ENCODE measurements around the gene GALNT9. TPM values are rescaled to one million over a fixed set of nuclear protein-coding genes. Genes with fewer than 3 reads are reported as not detected.
"Not testable (repeated sequence)": the region's sequence is repeated elsewhere in the genome, so short reads cannot be mapped to it uniquely, and the experiment has no call there.

The GALNT9 gene
- total and polyA plus RNA-seq, 5 donors from 2014 or later, result 0.37 to 0.69 (median 0.64) TPM; not detected in 2

DNA sequence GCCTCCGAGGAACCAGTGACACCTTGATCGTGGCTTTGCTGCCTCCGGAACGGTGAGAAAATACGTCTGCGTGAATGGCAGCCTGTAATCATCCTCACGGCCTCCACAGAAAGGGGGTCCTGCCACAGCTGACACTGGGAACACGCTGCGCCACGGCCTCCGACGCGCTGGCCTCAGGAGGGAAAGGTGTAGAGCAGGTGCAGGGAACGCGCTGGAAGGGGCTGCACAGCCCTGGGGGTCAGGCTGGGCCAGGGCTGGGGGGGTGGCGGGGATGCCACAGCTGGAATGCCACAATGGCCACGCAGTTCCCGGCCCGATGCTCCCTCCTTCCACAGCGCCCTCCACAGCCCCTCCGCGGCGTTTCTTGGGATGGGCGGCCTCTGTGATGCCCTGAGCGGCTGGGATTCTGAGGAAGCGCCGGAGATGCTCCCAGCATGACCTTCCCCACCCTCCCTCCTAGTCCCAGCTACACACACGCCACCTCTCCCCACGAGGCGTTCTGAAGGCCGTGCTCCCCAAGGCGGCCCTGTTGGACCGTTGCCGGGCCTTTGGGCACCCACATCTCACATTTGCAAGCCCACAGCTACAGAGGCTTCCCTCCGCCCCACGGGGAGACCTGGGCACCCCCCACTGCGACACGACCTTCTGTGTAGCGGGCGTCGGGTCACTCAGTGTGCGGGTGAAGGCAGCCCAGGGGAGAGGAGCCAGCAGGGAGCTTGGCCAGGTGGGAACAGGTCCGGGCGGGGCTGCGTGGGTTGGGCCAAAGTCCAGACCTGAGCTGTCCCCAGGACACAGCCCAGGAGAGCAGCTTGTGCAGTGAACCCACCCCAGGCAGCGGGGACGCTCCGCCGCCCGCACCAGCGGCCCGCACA lies 31.8 kb upstream of the GALNT9 start:
- DNase-seq, result no peak
- H3K4me3 ChIP-seq (ENCODE audit: low read depth, low read length), result no peak overlapping the region

DNA sequence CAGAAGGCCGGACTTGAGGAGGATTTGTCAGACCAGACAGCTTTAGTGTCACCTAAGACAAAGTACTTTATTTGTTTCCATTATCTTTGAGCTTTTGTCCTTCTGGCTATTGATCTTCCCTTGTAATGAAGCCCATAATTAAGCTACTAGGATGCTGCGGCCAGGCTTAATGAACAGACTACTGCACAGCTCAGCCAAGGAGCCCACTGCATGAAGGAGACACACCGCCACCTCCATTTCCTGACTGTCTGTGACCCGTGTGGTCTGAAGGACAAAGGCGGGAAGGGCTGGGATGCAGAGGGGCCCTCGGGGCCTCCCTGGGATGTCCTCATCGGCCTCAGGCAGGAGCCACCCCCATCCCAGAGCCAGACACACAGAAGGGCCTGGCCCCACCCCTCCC lies 31.0 kb upstream of the GALNT9 start:
- no peaks in the 10 kb centered on the region for H3K4me1 ChIP-seq (ENCODE audit: control insufficient read depth, insufficient read depth, low read length, poor library complexity, severe bottlenecking)
- peaks cover 0 to 3% (median 0%) of the 10 kb centered on the region in 7 donors for H3K9me3 Mint-ChIP-seq
- no peaks in the 10 kb centered on the region for H3K36me3 ChIP-seq (ENCODE audit: control insufficient read depth, insufficient read depth, low read length)
- no peak for DNase-seq
- H3K27me3 ChIP-seq (ENCODE audit: control insufficient read depth, insufficient read depth, low read length), result no peaks in the 10 kb centered on the region
- no peaks in the 10 kb centered on the region for H3K4me1 Mint-ChIP-seq
- no peak overlapping the region for H3K4me3 ChIP-seq (ENCODE audit: low read depth, low read length)
- ATAC-seq (ENCODE audit: low read depth in 2 of 2), result no peak
- peaks cover 0 to 5% of the 10 kb centered on the region in 2 experiments for H3K9me3 ChIP-seq (ENCODE audit: control insufficient read depth in 2 of 2, low read length in 2 of 2)
- no peaks in the 10 kb centered on the region for H3K36me3 Mint-ChIP-seq
- H3K27ac ChIP-seq (ENCODE audit: insufficient read depth, low read length, poor library complexity, severe bottlenecking), result no peak overlapping the region
- H3K4me3 Mint-ChIP-seq, result no peak overlapping the region
- peaks cover 8% of the 10 kb centered on the region for H3K27me3 Mint-ChIP-seq
- H3K27ac Mint-ChIP-seq, result no peak overlapping the region

More for the DNA sequence above, 31.8 kb upstream of the GALNT9 start:
- no peaks in the 10 kb centered on the region for H3K27me3 ChIP-seq (ENCODE audit: control insufficient read depth, insufficient read depth, low read length)
- no peaks in the 10 kb centered on the region for H3K4me1 ChIP-seq (ENCODE audit: control insufficient read depth, insufficient read depth, low read length, poor library complexity, severe bottlenecking)
- Mint-ChIP-seq H3K27ac (no peak overlapping the region), H3K36me3 (no peaks in the 10 kb centered on the region), H3K4me1 (no peaks in the 10 kb centered on the region), H3K9me3 (peaks cover 0 to 3% (median 0%) of the 10 kb centered on the region in 7 donors), H3K27me3 (peaks cover 8% of the 10 kb centered on the region), H3K4me3 (no peak overlapping the region)
- peaks cover 0 to 5% of the 10 kb centered on the region in 2 experiments for H3K9me3 ChIP-seq (ENCODE audit: control insufficient read depth in 2 of 2, low read length in 2 of 2)
- H3K27ac ChIP-seq (ENCODE audit: insufficient read depth, low read length, poor library complexity, severe bottlenecking), result no peak overlapping the region
- no peaks in the 10 kb centered on the region for H3K36me3 ChIP-seq (ENCODE audit: control insufficient read depth, insufficient read depth, low read length)
- ATAC-seq (ENCODE audit: low read depth in 2 of 2), result no peak

GRCh38 chr12:132359971-132360370 lies 30.6 kb upstream of the GALNT9 start:
- no peak overlapping the region for H3K4me3 Mint-ChIP-seq
- DNase-seq (no peak), ATAC-seq (ENCODE audit: low read depth in 2 of 2) (no peak)
- no peaks in the 10 kb centered on the region for H3K4me1 Mint-ChIP-seq
- Histone ChIP-seq H3K4me1 (ENCODE audit: control insufficient read depth, insufficient read depth, low read length, poor library complexity, severe bottlenecking) (no peaks in the 10 kb centered on the region), H3K27me3 (ENCODE audit: control insufficient read depth, insufficient read depth, low read length) (no peaks in the 10 kb centered on the region), H3K27ac (ENCODE audit: insufficient read depth, low read length, poor library complexity, severe bottlenecking) (no peak overlapping the region), H3K9me3 (ENCODE audit: control insufficient read depth in 2 of 2, low read length in 2 of 2) (peaks cover 0 to 5% of the 10 kb centered on the region in 2 experiments), H3K4me3 (ENCODE audit: low read depth, low read length) (no peak overlapping the region), H3K36me3 (ENCODE audit: control insufficient read depth, insufficient read depth, low read length) (no peaks in the 10 kb centered on the region)
- H3K27ac Mint-ChIP-seq, result no peak overlapping the region
- no peaks in the 10 kb centered on the region for H3K36me3 Mint-ChIP-seq
- peaks cover 0 to 3% (median 0%) of the 10 kb centered on the region in 7 donors for H3K9me3 Mint-ChIP-seq
- peaks cover 8% of the 10 kb centered on the region for H3K27me3 Mint-ChIP-seq

DNA sequence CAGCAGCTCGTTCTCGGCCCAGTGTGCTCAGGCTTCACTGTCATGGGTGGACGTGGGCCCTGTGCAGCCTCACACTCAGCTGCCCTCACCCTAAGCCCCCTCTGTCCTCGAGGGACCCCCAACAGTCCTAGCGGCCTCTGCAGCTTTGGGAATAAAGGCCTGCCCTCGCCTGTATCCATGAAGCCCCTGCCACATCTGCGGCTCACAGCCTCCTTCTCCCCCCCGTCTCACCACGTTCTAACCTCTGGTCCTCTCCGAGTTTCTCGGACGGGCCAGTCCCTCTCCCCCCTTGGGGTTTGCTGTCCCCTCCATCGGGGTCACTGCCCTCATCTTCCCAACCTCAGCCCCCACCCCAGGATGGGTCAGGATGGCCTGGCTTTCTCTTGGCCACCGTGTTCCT lies 30.2 kb upstream of the GALNT9 start:
- Mint-ChIP-seq H3K27me3 (peaks cover 7% of the 10 kb centered on the region), H3K4me1 (no peaks in the 10 kb centered on the region), H3K4me3 (no peak overlapping the region), H3K27ac (no peak overlapping the region), H3K36me3 (no peaks in the 10 kb centered on the region), H3K9me3 (peaks cover 0 to 3% (median 0%) of the 10 kb centered on the region in 7 donors)
- Histone ChIP-seq H3K4me3 (ENCODE audit: low read depth, low read length) (no peak overlapping the region), H3K27ac (ENCODE audit: insufficient read depth, low read length, poor library complexity, severe bottlenecking) (no peak overlapping the region), H3K4me1 (ENCODE audit: control insufficient read depth, insufficient read depth, low read length, poor library complexity, severe bottlenecking) (no peaks in the 10 kb centered on the region), H3K9me3 (ENCODE audit: control insufficient read depth in 2 of 2, low read length in 2 of 2) (peaks cover 0 to 5% of the 10 kb centered on the region in 2 experiments), H3K27me3 (ENCODE audit: control insufficient read depth, insufficient read depth, low read length) (no peaks in the 10 kb centered on the region), H3K36me3 (ENCODE audit: control insufficient read depth, insufficient read depth, low read length) (no peaks in the 10 kb centered on the region)
- DNase-seq (no peak), ATAC-seq (ENCODE audit: low read depth in 2 of 2) (no peak)

DNA sequence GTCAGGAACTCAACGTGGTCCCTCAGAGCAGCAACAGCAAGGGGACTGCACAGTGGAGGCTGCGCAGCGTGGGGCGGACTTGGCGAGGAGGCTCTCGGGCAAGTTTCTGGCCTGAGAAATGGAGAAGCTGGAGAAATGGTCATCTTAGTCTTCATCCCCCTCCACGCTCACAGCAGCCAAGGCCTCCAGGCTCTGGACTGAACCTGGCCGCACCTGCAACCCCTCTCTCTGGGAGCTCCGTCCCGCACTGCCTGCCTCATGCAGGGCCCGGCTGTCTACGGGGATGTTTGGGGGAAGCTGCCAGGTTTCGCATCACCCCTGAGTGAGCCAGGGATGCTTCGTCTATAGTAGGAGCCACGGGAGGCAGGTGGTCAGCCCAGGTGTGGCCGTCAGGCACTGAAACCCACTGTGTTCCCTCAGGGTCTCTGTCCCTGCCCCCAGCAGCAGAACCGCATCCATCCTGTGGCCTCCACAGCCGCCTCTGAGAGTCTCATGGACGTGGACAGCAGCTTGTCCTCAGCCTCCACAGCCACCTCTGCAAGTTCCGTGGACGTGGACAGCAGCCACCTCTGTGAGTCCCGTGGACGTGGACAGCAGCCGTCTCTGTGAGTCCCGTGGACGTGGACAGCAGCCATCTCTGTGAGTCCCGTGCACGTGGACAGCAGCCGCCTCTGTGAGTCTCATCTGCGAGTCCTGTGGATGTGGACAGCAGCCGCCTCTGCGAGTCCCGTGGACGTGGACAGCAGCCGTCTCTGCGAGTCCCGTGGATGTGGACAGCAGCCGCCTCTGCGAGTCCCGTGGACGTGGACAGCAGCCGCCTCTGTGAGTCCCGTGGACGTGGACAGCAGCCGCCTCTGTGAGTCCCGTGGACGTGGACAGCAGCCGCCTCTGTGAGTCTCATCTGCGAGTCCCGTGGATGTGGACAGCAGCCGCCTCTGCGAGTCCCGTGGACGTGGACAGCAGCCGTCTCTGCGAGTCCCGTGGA lies 29.1 kb upstream of the GALNT9 start:
- not testable (repeated sequence) for H3K27ac ChIP-seq (ENCODE audit: insufficient read depth, low read length, poor library complexity, severe bottlenecking); H3K9me3 ChIP-seq (ENCODE audit: control insufficient read depth in 2 of 2, low read length in 2 of 2); H3K4me3 Mint-ChIP-seq; H3K27me3 Mint-ChIP-seq; H3K4me1 Mint-ChIP-seq; H3K27ac Mint-ChIP-seq; H3K9me3 Mint-ChIP-seq; H3K27me3 ChIP-seq (ENCODE audit: control insufficient read depth, insufficient read depth, low read length); H3K4me3 ChIP-seq (ENCODE audit: low read depth, low read length); H3K36me3 ChIP-seq (ENCODE audit: control insufficient read depth, insufficient read depth, low read length); H3K36me3 Mint-ChIP-seq; ATAC-seq (ENCODE audit: low read depth in 2 of 2); H3K4me1 ChIP-seq (ENCODE audit: control insufficient read depth, insufficient read depth, low read length, poor library complexity, severe bottlenecking); DNase-seq

- peaks cover 0 to 5% of the 10 kb centered on the region in 2 experiments for H3K9me3 ChIP-seq (ENCODE audit: control insufficient read depth in 2 of 2, low read length in 2 of 2)
- no peaks in the 10 kb centered on the region for H3K27me3 ChIP-seq (ENCODE audit: control insufficient read depth, insufficient read depth, low read length)
- no peak overlapping the region for H3K4me3 ChIP-seq (ENCODE audit: low read depth, low read length)
- H3K4me3 Mint-ChIP-seq, result no peak overlapping the region
- peaks cover 4% of the 10 kb centered on the region for H3K27me3 Mint-ChIP-seq
- no peak overlapping the region for H3K27ac Mint-ChIP-seq
- no peaks in the 10 kb centered on the region for H3K4me1 Mint-ChIP-seq
- H3K36me3 ChIP-seq (ENCODE audit: control insufficient read depth, insufficient read depth, low read length), result no peaks in the 10 kb centered on the region
- ATAC-seq (ENCODE audit: low read depth in 2 of 2) (no peak), DNase-seq (no peak)
- no peaks in the 10 kb centered on the region for H3K36me3 Mint-ChIP-seq
- no peak overlapping the region for H3K27ac ChIP-seq (ENCODE audit: insufficient read depth, low read length, poor library complexity, severe bottlenecking)
- no peaks in the 10 kb centered on the region for H3K4me1 ChIP-seq (ENCODE audit: control insufficient read depth, insufficient read depth, low read length, poor library complexity, severe bottlenecking)
- no peaks in the 10 kb centered on the region for H3K9me3 Mint-ChIP-seq
These were observed 28.3 kb upstream of the GALNT9 start for GRCh38 chr12:132357623-132358186.

DNA sequence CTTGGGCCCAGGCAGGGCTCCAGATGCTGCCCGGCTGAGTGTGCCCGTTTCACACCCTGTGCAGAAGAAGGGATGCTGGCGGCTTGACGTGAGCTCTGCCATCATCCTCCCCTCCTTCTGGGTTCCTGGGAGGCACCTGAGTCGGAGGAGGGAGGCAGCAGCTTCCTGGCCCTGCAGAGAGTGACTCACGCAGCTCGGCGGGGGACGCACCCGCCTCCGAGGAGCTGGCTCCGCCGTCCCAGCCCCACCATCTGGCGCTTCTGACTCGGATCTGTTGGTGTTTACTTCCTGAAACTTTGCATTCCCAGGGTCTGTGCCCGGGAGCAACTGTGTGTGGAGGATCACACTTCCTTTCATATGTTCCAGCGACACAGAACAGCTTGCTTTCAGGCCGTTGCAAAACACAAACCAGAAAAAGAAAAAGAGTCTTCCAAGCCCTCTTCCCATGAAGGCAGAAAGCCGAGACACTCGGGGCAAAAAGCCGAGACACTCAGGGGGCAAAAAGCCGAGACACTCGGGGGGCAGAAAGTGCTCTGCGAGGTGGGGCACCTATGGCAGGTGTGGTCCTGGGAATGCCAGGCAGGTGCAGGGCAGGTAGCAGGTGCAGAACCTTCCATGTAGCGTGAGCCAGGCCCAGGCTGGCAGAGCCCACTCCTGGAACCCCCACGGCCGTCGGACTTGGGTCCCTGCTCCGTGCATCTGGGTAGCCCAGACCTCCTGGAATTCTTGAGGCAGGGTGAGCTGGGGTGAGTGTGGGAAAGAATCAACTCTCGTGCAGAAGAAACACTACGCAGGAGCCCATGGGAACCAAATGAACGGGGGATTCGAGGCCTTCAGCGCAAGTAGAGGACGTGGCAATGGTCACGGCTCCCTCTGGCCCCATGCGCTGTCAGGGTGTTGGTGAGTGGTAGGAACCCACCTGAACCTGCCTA lies 27.6 kb upstream of the GALNT9 start:
- peaks cover 0 to 5% of the 10 kb centered on the region in 2 experiments for H3K9me3 ChIP-seq (ENCODE audit: control insufficient read depth in 2 of 2, low read length in 2 of 2)
- Mint-ChIP-seq H3K36me3 (no peaks in the 10 kb centered on the region), H3K27ac (no peak overlapping the region), H3K4me1 (no peaks in the 10 kb centered on the region), H3K27me3 (peaks cover 4% of the 10 kb centered on the region), H3K9me3 (no peaks in the 10 kb centered on the region), H3K4me3 (no peak overlapping the region)
- ATAC-seq (ENCODE audit: low read depth in 2 of 2) (no peak), DNase-seq (no peak)
- no peaks in the 10 kb centered on the region for H3K27me3 ChIP-seq (ENCODE audit: control insufficient read depth, insufficient read depth, low read length)
- H3K36me3 ChIP-seq (ENCODE audit: control insufficient read depth, insufficient read depth, low read length), result no peaks in the 10 kb centered on the region
- H3K4me3 ChIP-seq (ENCODE audit: low read depth, low read length), result no peak overlapping the region
- no peak overlapping the region for H3K27ac ChIP-seq (ENCODE audit: insufficient read depth, low read length, poor library complexity, severe bottlenecking)
- no peaks in the 10 kb centered on the region for H3K4me1 ChIP-seq (ENCODE audit: control insufficient read depth, insufficient read depth, low read length, poor library complexity, severe bottlenecking)
